NB4 (cell line): ENCODE data around the gene GCAT.
A peak's percentile ranks its signal among the peaks of the same experiment; 100 is the strongest.

Source experiments
- DNase-seq: peaks from one replicate; pipeline ENCODE4 v3.0.0; 2010; ENCODE audit warnings: low read depth
- H3K4me3 ChIP-seq: one replicate; pipeline ENCODE4 v1.5.1; 2011; ENCODE audit warnings: mild to moderate bottlenecking, low read depth, low read length, moderate library complexity
- CTCF ChIP-seq: IDR thresholded peaks from one replicate; pipeline ENCODE4 v1.5.1; 2012; ENCODE audit warnings: low read depth, low read length
- MAX ChIP-seq: IDR thresholded peaks from 2 replicates; pipeline ENCODE4 v1.6.1; 2011; ENCODE audit warnings: low read depth, low read length
- MYC ChIP-seq: IDR thresholded peaks from 2 replicates; pipeline ENCODE4 v1.6.1; 2011; ENCODE audit warnings: low read depth, low read length
- POLR2A ChIP-seq: IDR thresholded peaks from 2 replicates; pipeline ENCODE4 v1.6.1; 2011; ENCODE audit warnings: mild to moderate bottlenecking; ENCODE audit not compliant: insufficient read length; ENCODE audit errors: extremely low read depth

Gene GCAT

GRCh38 chr22:37807410-37808293 lies at the start of gene GCAT:
Gene GCAT, plus strand, starts transcription at chr22:37807934. Its CDS starts 34 bp downstream, at chr22:37807968.
- DNase-seq: peak; percentile 97
- peak within 1 kb of the TSS; percentile 85 for H3K4me3 ChIP-seq
- TF ChIP-seq MYC (peak; percentile 48; the same call in 1 of the 2 replicates), CTCF (no peak), POLR2A (peak; percentile 62), MAX (peak; percentile 28; the same call in 1 of the 2 replicates)

- no peak overlapping the region for H3K4me3 ChIP-seq
- DNase-seq: no peak
- TF ChIP-seq CTCF: no peak
- no peak for TF ChIP-seq MAX
- TF ChIP-seq POLR2A: no peak
- no peak for TF ChIP-seq MYC
Measured at GRCh38 chr22:37758694-37759093, 49.0 kb upstream of the GCAT start.

- no peak for DNase-seq
- no peak for TF ChIP-seq MAX
- TF ChIP-seq MYC: no peak
- TF ChIP-seq CTCF: no peak
- no peak for TF ChIP-seq POLR2A
- no peak overlapping the region for H3K4me3 ChIP-seq
Measured at GRCh38 chr22:37759281-37759680, 48.5 kb upstream of the GCAT start.

- no peak for DNase-seq
- no peak overlapping the region for H3K4me3 ChIP-seq
- no peak for TF ChIP-seq CTCF
- no peak for TF ChIP-seq POLR2A
- TF ChIP-seq MYC: no peak
- no peak for TF ChIP-seq MAX
Measured at GRCh38 chr22:37760152-37760551, 47.6 kb upstream of the GCAT start.

GRCh38 chr22:37762389-37762836 lies 45.3 kb upstream of the GCAT start:
- no peak for TF ChIP-seq CTCF
- TF ChIP-seq MAX: no peak
- TF ChIP-seq MYC: no peak
- no peak for TF ChIP-seq POLR2A
- no peak overlapping the region for H3K4me3 ChIP-seq
- peak; percentile 28 for DNase-seq
